Limb (tissue), 2 donors: ENCODE measurements around the gene SSH3.

Experiments used
- DNase-seq, 2 donors: peaks; one replicate each; pipeline ENCODE4 v3.0.0-alpha.2; 2016; ENCODE audit errors: extremely low spot score in 2 of 2

SSH3 gene

GRCh38 chr11:67268081-67268961 is 35.0 kb upstream of the SSH3 start:
- no peak for DNase-seq

GRCh38 chr11:67268962-67269268 is 34.4 kb upstream of the SSH3 start:
- no peak for DNase-seq

- no peak for DNase-seq
These were observed 33.7 kb upstream of the SSH3 start for GRCh38 chr11:67269401-67270255.

- no peak for DNase-seq
These were observed 32.8 kb upstream of the SSH3 start for GRCh38 chr11:67270256-67271204.

GRCh38 chr11:67271205-67271540 is 32.2 kb upstream of the SSH3 start:
- DNase-seq, result no peak

GRCh38 chr11:67271541-67272284 is 31.6 kb upstream of the SSH3 start:
- no peak for DNase-seq

GRCh38 chr11:67272327-67273259 is 30.7 kb upstream of the SSH3 start:
- DNase-seq, result no peak

- DNase-seq, result no peak
These were observed 29.9 kb upstream of the SSH3 start for GRCh38 chr11:67273260-67273990.

- no peak for DNase-seq
These were observed 28.3 kb upstream of the SSH3 start for GRCh38 chr11:67274768-67275605.

GRCh38 chr11:67275606-67276409 is 27.5 kb upstream of the SSH3 start:
- no peak for DNase-seq

- peak in 1 of 2 donors; percentile 55 for DNase-seq
These were observed 26.5 kb upstream of the SSH3 start for GRCh38 chr11:67276781-67277230.

GRCh38 chr11:67277231-67277961 is 25.9 kb upstream of the SSH3 start:
- peak; percentile 81 to 85 for DNase-seq

GRCh38 chr11:67278135-67278938 is 25.0 kb upstream of the SSH3 start:
- DNase-seq, result no peak

GRCh38 chr11:67278939-67279588 is 24.3 kb upstream of the SSH3 start:
- no peak for DNase-seq
